ENCODE data around the gene NME4.

The NME4 gene

GRCh38 chr16:371515-372301, 25.3 kb upstream of the NME4 start:
- Histone ChIP-seq H3K27me3 (ENCODE audit: insufficient read depth, poor library complexity, severe bottlenecking) (no peaks in the 10 kb centered on the region), H3K4me3 (replicated peaks; ENCODE audit: insufficient read depth, low read length) (no peak overlapping the region), H3K27ac (replicated peaks) (no peak overlapping the region)
- DNase-seq (ENCODE audit: low read depth in 1 of 2, low spot score in 1 of 2): no peak
- no peak for TF ChIP-seq POLR2AphosphoS5 (IDR thresholded peaks at IDR 0.05; ENCODE audit: low read depth)
- TF ChIP-seq GABPA (IDR thresholded peaks at IDR 0.05; ENCODE audit: low read depth): no peak
- no peak for TF ChIP-seq CTCF (IDR thresholded peaks at IDR 0.05; ENCODE audit: insufficient read depth, low read length)
- no peak for TF ChIP-seq SPI1 (IDR thresholded peaks at IDR 0.05; ENCODE audit: borderline replicate concordance, low read depth)
- TF ChIP-seq REST (IDR thresholded peaks at IDR 0.05; ENCODE audit: insufficient replicate concordance, low read depth): no peak

GRCh38 chr16:372302-372983, 24.6 kb upstream of the NME4 start:
- H3K4me3 ChIP-seq (replicated peaks; ENCODE audit: insufficient read depth, low read length): no peak overlapping the region
- H3K27ac ChIP-seq (replicated peaks): no peak overlapping the region
- TF ChIP-seq GABPA (IDR thresholded peaks at IDR 0.05; ENCODE audit: low read depth): no peak
- TF ChIP-seq REST (IDR thresholded peaks at IDR 0.05; ENCODE audit: insufficient replicate concordance, low read depth): no peak
- TF ChIP-seq POLR2AphosphoS5 (IDR thresholded peaks at IDR 0.05; ENCODE audit: low read depth): no peak
- TF ChIP-seq SPI1 (IDR thresholded peaks at IDR 0.05; ENCODE audit: borderline replicate concordance, low read depth): no peak
- TF ChIP-seq CTCF (IDR thresholded peaks at IDR 0.05; ENCODE audit: insufficient read depth, low read length): no peak
- H3K27me3 ChIP-seq (ENCODE audit: insufficient read depth, poor library complexity, severe bottlenecking): no peaks in the 10 kb centered on the region
- DNase-seq (ENCODE audit: low read depth in 1 of 2, low spot score in 1 of 2): no peak

GRCh38 chr16:373020-373598, 23.9 kb upstream of the NME4 start:
- no peak for TF ChIP-seq CTCF (IDR thresholded peaks at IDR 0.05; ENCODE audit: insufficient read depth, low read length)
- TF ChIP-seq REST (IDR thresholded peaks at IDR 0.05; ENCODE audit: insufficient replicate concordance, low read depth): no peak
- no peak for TF ChIP-seq POLR2AphosphoS5 (IDR thresholded peaks at IDR 0.05; ENCODE audit: low read depth)
- no peak for TF ChIP-seq GABPA (IDR thresholded peaks at IDR 0.05; ENCODE audit: low read depth)
- no peak for TF ChIP-seq SPI1 (IDR thresholded peaks at IDR 0.05; ENCODE audit: borderline replicate concordance, low read depth)
- Histone ChIP-seq H3K27ac (replicated peaks) (no peak overlapping the region), H3K27me3 (ENCODE audit: insufficient read depth, poor library complexity, severe bottlenecking) (no peaks in the 10 kb centered on the region), H3K4me3 (replicated peaks; ENCODE audit: insufficient read depth, low read length) (no peak overlapping the region)
- no peak for DNase-seq (ENCODE audit: low read depth in 1 of 2, low spot score in 1 of 2)

All from HL-60 (cell line).